GM21360 (cell line): ENCODE data around the gene U2AF1L4.
"Not testable (repeated sequence)": the region's sequence is repeated elsewhere in the genome, so short reads cannot be mapped to it uniquely, and the experiment has no call there.

Source experiments
- ATAC-seq: cut with Tn5 transposase; IDR thresholded peaks from one replicate; pipeline ENCODE4 v1.9.1; 2021; ENCODE audit warnings: mild to moderate bottlenecking, moderate library complexity; ENCODE audit not compliant: unreplicated experiment

Gene U2AF1L4

GRCh38 chr19:35727956-35728706, 17.1 kb downstream of the U2AF1L4 start:
- no peak for ATAC-seq

DNA sequence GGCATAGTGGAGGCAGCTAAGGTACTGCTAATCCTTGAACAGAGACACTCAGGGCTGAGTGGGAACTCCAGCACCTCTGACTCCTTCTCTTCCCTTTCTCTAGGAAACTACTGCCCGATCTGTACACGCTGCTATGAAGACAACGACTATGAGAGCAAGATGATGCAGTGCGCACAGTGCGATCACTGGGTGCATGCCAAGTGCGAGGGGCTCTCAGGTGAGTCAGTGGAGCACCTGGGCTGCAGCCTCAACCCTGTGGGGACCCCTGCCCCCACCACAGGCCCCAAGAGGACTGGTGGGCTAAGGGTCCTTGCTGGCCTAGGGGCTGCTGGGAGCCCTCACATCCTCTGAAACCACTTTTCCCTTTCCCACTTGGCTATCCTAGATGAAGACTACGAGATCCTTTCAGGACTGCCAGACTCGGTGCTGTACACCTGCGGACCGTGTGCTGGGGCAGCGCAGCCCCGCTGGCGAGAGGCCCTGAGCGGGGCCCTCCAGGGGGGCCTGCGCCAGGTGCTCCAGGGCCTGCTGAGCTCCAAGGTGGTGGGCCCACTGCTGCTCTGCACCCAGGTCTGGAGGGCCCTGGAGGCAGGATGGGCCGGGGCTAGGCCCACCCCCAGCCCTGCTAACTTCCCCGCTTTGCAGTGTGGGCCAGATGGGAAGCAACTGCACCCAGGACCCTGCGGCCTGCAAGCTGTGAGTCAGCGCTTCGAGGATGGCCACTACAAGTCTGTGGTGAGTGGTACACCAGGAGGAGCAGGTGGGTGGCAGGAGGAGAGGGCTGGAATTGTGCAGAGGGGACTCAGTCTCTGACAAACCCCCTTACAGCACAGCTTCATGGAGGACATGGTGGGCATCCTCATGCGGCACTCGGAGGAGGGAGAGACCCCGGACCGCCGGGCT, 17.9 kb downstream of the U2AF1L4 start:
- ATAC-seq, result no peak

DNA sequence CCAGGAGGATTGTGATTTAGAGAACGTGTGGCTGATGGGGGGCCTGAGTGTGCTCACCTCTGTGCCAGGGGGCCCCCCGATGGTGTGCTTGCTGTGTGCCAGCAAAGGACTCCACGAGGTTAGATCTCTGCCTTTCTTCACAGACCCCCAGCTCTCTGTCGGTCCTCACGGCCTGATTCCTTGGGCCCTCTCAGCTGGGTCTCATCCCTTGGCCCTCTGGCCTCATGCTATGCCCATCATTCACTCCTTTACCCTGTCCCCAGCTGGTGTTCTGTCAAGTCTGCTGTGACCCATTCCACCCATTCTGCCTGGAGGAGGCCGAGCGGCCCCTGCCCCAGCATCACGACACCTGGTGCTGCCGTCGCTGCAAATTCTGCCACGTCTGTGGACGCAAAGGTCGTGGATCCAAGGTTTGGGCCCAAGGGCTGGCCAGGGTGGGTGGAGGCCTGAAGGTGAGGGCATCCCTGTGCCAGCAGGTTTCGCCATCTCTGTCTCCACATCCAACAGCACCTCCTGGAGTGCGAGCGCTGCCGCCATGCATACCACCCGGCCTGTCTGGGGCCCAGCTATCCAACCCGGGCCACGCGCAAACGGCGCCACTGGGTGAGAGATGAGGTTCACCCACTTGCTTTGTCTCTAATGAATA, 19.9 kb downstream of the U2AF1L4 start:
- ATAC-seq, result no peak

DNA sequence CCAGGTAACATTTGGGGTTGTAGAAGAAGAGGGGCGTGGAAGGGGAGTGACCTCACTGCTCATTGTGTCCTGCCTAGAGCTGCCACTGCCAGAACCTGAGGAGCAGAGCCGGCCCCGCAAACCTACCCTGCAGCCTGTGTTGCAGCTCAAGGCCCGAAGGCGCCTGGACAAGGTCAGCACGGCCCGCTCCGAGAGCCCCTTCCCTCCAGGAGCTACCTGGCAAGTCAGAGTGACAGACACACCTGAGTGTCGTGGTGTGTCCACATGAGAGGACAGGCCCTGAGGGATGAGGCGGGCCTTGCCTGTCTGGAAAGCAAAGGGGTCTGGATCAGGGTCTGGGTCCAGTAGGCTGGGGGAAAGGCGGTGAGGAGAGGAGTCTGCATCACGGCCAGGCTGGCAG, 20.7 kb downstream of the U2AF1L4 start:
- no peak for ATAC-seq

GRCh38 chr19:35724132-35724531, 21.1 kb downstream of the U2AF1L4 start:
- ATAC-seq, result not testable (repeated sequence)

DNA sequence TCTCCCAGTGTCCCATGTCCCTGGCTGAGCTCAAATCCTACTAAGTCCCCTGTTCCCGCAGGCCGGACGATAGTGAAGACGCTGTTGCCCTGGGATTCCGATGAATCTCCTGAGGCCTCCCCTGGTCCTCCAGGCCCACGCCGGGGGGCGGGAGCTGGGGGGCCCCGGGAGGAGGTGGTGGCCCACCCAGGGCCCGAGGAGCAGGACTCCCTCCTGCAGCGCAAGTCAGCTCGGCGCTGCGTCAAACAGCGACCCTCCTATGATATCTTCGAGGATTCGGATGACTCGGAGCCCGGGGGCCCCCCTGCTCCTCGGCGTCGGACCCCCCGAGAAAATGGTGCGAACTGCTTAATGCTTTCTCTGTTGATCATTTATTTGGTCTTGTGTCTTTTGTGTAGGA, 21.5 kb downstream of the U2AF1L4 start:
- no peak for ATAC-seq

- no peak for ATAC-seq
These were observed 22.3 kb downstream of the U2AF1L4 start for GRCh38 chr19:35722897-35723296.

DNA sequence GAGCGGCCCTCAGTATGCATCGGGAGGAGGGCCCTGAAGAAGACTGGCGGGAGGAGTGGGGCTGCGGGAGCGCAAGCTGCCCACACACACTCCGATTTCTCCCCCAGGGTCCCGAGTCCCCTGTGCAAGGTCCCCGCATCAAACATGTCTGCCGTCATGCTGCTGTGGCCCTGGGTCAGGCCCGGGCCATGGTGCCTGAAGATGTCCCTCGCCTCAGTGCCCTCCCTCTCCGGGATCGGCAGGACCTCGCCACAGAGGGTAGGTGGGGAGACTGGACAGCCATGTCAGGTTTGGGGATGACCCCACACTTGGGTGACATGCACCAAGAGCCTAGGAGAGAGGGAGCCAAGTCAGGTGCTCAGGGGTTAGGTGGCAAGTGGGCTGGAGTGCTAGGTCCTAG, 22.8 kb downstream of the U2AF1L4 start:
- ATAC-seq, result no peak

GRCh38 chr19:35721374-35721773, 23.8 kb downstream of the U2AF1L4 start:
- ATAC-seq, result no peak

GRCh38 chr19:35720648-35721047, 24.6 kb downstream of the U2AF1L4 start:
- ATAC-seq, result no peak

DNA sequence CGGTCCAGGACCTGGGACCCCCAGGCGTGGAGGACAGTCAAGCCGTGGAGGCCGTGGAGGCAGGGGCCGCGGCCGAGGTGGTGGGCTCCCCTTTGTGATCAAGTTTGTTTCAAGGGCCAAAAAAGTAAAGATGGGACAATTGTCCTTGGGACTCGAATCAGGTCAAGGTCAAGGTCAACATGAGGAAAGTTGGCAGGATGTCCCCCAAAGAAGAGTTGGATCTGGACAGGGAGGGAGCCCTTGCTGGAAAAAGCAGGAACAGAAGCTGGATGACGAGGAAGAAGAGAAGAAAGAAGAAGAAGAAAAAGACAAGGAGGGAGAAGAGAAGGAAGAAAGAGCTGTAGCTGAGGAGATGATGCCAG, 25.1 kb downstream of the U2AF1L4 start:
- ATAC-seq, result no peak

DNA sequence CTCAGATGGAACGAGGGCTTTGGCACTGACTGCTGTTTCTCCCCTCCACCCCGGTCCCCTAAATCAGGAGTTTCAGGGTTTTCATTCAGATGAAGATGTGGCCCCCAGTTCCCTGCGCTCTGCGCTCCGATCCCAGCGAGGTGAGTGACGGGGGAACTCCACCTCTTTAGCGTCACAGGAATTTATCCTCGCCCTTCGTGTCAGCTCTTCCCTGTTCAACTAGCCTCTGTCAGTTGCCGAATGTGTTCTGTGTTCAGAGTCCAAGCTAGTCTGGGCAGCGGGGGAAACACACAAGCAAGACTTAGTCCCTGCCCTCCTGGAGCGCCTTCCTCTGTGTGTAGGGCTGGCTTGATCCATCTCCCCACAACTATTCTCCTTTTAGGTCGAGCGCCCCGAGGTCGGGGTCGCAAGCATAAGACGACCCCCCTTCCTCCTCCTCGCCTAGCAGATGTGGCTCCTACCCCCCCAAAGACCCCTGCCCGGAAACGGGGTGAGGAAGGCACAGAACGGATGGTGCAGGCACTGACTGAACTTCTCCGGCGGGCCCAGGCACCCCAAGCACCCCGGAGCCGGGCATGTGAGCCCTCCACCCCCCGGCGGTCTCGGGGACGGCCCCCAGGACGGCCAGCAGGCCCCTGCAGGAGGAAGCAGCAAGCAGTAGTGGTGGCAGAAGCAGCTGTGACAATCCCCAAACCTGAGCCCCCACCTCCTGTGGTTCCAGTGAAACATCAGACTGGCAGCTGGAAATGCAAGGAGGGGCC, 25.6 kb downstream of the U2AF1L4 start:
- ATAC-seq, result no peak

DNA sequence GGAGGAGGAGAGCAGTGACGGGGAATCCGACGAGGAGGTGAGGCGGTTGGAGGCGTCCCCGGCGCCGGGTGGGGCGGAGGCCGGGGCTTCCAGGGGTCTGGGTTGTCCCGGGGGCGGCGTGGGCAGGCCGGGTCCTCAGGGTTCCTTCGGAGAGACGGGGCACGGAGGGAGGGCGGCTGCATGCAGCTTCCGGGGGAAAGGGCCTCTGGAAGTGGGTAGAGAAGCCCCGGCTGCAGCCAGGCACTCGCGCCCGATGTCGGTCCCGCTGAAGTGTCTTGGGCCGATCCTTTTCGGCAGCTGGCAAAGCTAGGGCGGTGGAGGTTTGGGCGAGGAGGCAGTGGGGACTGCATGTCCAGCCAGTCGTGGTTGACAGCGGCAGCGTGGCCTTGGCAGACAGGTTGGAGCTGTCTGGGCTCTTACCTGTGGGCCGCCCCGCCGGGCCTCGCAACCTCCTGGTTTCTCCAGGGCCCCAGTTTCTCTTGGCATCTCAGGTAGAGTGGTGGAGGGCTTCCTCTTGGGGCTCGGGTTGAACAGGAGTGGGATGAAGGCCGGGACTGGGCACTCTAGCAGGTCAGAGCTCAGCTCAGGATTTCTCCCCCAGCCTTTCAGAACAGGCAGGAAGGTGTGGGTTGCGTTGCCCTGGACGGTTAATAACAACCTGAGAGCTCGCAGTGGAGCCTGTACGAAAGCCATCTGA, 26.7 kb downstream of the U2AF1L4 start:
- ATAC-seq, result peak; percentile 1

DNA sequence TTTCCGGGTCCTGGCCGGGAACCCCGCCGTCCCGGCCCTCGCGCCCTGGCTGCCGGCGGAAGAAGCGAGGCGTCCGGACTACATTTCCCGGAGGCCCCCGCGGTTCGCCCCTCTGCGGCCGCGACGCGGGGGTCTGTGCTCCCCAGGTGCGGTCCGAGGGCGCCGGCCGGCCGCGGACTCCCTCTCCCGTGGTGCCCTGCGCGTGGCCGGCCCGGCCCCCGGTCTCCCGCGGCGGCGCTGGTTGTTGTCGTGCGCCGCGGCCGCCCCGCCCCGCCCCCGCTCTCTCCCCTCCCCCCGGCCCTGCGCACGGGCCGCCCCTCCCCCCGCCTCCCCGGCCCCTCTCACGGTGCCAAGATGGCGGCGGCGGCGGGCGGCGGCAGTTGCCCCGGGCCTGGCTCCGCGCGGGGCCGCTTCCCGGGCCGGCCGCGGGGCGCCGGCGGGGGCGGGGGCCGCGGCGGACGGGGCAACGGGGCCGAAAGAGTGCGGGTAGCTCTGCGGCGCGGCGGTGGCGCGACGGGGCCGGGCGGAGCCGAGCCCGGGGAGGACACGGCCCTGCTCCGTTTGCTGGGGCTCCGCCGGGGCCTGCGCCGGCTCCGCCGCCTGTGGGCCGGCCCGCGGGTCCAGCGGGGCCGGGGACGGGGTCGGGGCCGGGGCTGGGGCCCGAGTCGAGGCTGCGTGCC, 27.4 kb downstream of the U2AF1L4 start, which contains the start of gene KMT2B:
TSS of gene KMT2B (plus strand) at position 339 of the 680 bp plus-strand sequence. CDS start at position 355, 16 bp downstream.
- ATAC-seq, result peak; percentile 44

GRCh38 chr19:35716801-35717664, 28.2 kb downstream of the U2AF1L4 start:
- ATAC-seq, result peak; percentile 43

GRCh38 chr19:35715981-35716800, 29.0 kb downstream of the U2AF1L4 start:
- ATAC-seq, result peak; percentile 4

GRCh38 chr19:35715355-35715809, 29.8 kb downstream of the U2AF1L4 start:
- no peak for ATAC-seq
